OCI-LY1 (cell line): ENCODE results near the gene LIAS.

ENCODE experiments used
- H2AFZ ChIP-seq: fragments of 200-600 bp; sonication (generic), shearing (Covaris generic); 2 replicates; pipeline ENCODE4 v1.6.0; 2014; ENCODE audit warnings: antibody characterized with exemption, mild to moderate bottlenecking, low read length
- H3F3A ChIP-seq: fragments of 200-600 bp; sonication (generic), shearing (Covaris generic); 2 replicates; pipeline ENCODE4 v1.6.0; 2014; ENCODE audit warnings: mild to moderate bottlenecking, antibody characterized with exemption, low read length, moderate library complexity; ENCODE audit not compliant: insufficient read depth
- H3K27ac ChIP-seq: fragments of 200-600 bp; sonication (generic); 2 replicates; pipeline ENCODE4 v1.5.1; 2014; ENCODE audit warnings: low read length, mixed run types, mild to moderate bottlenecking, low read depth; ENCODE audit not compliant: poor library complexity, severe bottlenecking
- H3K27me3 ChIP-seq: fragments of 200-600 bp; sonication (generic); 2 replicates; pipeline ENCODE4 v1.6.0; 2014; ENCODE audit warnings: antibody characterized with exemption, mild to moderate bottlenecking, low read length, moderate library complexity; ENCODE audit not compliant: insufficient read depth
- H3K36me3 ChIP-seq: fragments of 200-600 bp; sonication (generic); 2 replicates; pipeline ENCODE4 v1.6.1; 2014; ENCODE audit warnings: mild to moderate bottlenecking, antibody characterized with exemption, low read length, moderate library complexity, mixed read lengths; ENCODE audit not compliant: insufficient read depth
- H3K4me1 ChIP-seq: fragments of 200-600 bp; sonication (generic); 2 replicates; pipeline ENCODE4 v1.5.1; 2014; ENCODE audit warnings: mild to moderate bottlenecking, low read length, moderate library complexity; ENCODE audit not compliant: insufficient read depth, severe bottlenecking
- H3K4me2 ChIP-seq: fragments of 200-600 bp; sonication (generic), shearing (Covaris generic); 2 replicates; pipeline ENCODE4 v1.6.1; 2014; ENCODE audit warnings: low read length
- H3K4me3 ChIP-seq: fragments of 200-600 bp; sonication (generic); 2 replicates; pipeline ENCODE4 v1.5.1; 2014; ENCODE audit warnings: low read length, low read depth, mild to moderate bottlenecking, mixed read lengths; ENCODE audit not compliant: poor library complexity, severe bottlenecking
- H3K79me2 ChIP-seq: fragments of 200-600 bp; shearing (Covaris generic); 2 replicates; pipeline ENCODE4 v1.6.1; 2016; ENCODE audit warnings: mixed run types, low read length, mixed read lengths; ENCODE audit not compliant: insufficient read depth
- H3K9ac ChIP-seq: fragments of 200-600 bp; sonication (generic), shearing (Covaris generic); 2 replicates; pipeline ENCODE4 v1.6.1; 2014; ENCODE audit warnings: mild to moderate bottlenecking, low read length, mixed read lengths
- H3K9me2 ChIP-seq: fragments of 200-600 bp; sonication (generic), shearing (Covaris generic); 2 replicates; pipeline ENCODE4 v1.6.1; 2014; ENCODE audit warnings: low read depth, mild to moderate bottlenecking, low read length, mixed read lengths
- H3K9me3 ChIP-seq: fragments of 200-600 bp; shearing (Covaris generic); 2 replicates; pipeline ENCODE4 v1.6.1; 2014; ENCODE audit warnings: low read length, mixed read lengths
- H4K20me1 ChIP-seq: fragments of 200-600 bp; sonication (generic), shearing (Covaris generic); 2 replicates; pipeline ENCODE4 v1.6.0; 2016; ENCODE audit warnings: mild to moderate bottlenecking, low read length; ENCODE audit not compliant: insufficient read depth
- CTCF ChIP-seq: fragments of 200-600 bp; sonication (generic), shearing (Covaris generic); IDR thresholded peaks from 2 replicates; pipeline ENCODE4 v1.5.1; 2017; ENCODE audit warnings: mild to moderate bottlenecking, antibody characterized with exemption, low read length, moderate library complexity, mixed read lengths
- EZH2 ChIP-seq: fragments of 200-600 bp; sonication (generic), shearing (Covaris generic); IDR thresholded peaks from 2 replicates; pipeline ENCODE4 v1.8.0; 2017; ENCODE audit warnings: borderline replicate concordance, mixed run types, mild to moderate bottlenecking, antibody characterized with exemption, low read length, moderate library complexity, mixed read lengths

LIAS gene

GRCh38 chr4:39484582-39485272 lies 25.9 kb downstream of the LIAS start:
- no peak overlapping the region for H3K9ac ChIP-seq
- H3K27ac ChIP-seq = no peak overlapping the region
- no peaks in the 10 kb centered on the region for H3K79me2 ChIP-seq
- H2AFZ ChIP-seq = no peak overlapping the region
- H3K9me3 ChIP-seq = no peaks in the 10 kb centered on the region
- H3K4me1 ChIP-seq = no peaks in the 10 kb centered on the region
- H3K9me2 ChIP-seq = no peaks in the 10 kb centered on the region
- H3K4me2 ChIP-seq = no peak overlapping the region
- no peaks in the 10 kb centered on the region for H3F3A ChIP-seq
- no peaks in the 10 kb centered on the region for H4K20me1 ChIP-seq
- no peak for TF ChIP-seq CTCF
- TF ChIP-seq EZH2 = no peak
- H3K36me3 ChIP-seq = no peaks in the 10 kb centered on the region
- no peaks in the 10 kb centered on the region for H3K27me3 ChIP-seq
- no peak overlapping the region for H3K4me3 ChIP-seq

DNA sequence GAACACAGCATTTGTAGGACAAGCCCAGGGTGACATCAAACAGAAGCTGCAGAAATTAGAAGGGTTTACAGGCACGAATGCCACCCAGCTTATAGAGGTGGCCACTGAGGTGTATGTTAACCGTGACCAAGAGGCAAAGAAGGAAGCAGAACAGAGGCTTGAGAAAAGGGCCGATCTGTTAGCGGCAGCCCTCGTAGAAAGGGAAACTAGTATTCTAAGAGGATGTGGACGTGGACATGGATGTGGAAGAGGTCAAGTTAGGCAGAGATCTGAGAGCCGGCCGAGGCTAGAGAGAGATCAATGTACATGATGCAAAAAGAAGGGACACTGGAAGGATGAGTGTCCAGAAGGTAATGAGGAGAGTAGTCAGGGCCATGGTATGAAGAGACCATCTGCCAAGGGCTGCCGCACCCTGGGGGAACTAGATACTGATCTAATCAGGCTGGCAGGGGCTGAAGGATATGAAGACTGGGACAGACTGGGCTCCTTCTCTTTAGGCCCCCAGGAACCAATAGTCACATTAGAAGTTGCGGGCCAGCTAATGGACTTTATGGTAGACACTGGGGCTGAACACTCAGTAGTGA lies 27.5 kb downstream of the LIAS start:
- H3K36me3 ChIP-seq = no peaks in the 10 kb centered on the region
- no peaks in the 10 kb centered on the region for H3F3A ChIP-seq
- no peaks in the 10 kb centered on the region for H3K4me1 ChIP-seq
- H4K20me1 ChIP-seq = no peaks in the 10 kb centered on the region
- no peak overlapping the region for H3K27ac ChIP-seq
- H3K9me3 ChIP-seq = no peaks in the 10 kb centered on the region
- no peak overlapping the region for H3K4me3 ChIP-seq
- no peaks in the 10 kb centered on the region for H3K27me3 ChIP-seq
- H3K9me2 ChIP-seq = no peaks in the 10 kb centered on the region
- no peak overlapping the region for H3K9ac ChIP-seq
- no peaks in the 10 kb centered on the region for H3K79me2 ChIP-seq
- no peak overlapping the region for H2AFZ ChIP-seq
- H3K4me2 ChIP-seq = no peak overlapping the region
- TF ChIP-seq EZH2 (no peak), CTCF (no peak)

DNA sequence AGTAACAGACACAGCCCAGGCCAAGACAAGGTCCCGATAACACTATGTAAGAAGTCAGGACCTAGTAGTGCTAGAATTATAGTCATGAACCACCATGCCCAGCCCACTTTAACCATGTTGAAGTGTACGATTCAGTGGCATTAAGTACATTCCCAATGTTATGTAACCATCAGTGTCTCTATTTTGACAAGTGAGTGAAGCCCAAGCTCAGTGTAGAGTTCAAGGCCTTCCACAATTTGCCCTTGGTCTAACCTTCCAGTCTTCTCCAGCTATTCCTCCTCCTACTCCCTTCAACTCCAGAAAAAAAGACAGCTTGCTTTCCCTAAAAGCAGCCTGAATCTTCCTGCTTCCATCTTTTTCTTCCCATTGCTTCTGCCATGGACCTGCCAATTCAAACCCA lies 31.5 kb downstream of the LIAS start:
- H3K9me2 ChIP-seq = no peaks in the 10 kb centered on the region
- no peak for TF ChIP-seq EZH2
- no peak for TF ChIP-seq CTCF
- no peaks in the 10 kb centered on the region for H3F3A ChIP-seq
- no peaks in the 10 kb centered on the region for H3K36me3 ChIP-seq
- H3K4me2 ChIP-seq = no peak overlapping the region
- H3K9ac ChIP-seq = no peak overlapping the region
- H2AFZ ChIP-seq = no peak overlapping the region
- H3K4me3 ChIP-seq = no peak overlapping the region
- H3K9me3 ChIP-seq = no peaks in the 10 kb centered on the region
- no peak overlapping the region for H3K27ac ChIP-seq
- no peaks in the 10 kb centered on the region for H3K79me2 ChIP-seq
- no peaks in the 10 kb centered on the region for H4K20me1 ChIP-seq
- H3K27me3 ChIP-seq = no peaks in the 10 kb centered on the region
- no peaks in the 10 kb centered on the region for H3K4me1 ChIP-seq
